H1 (cell line): ENCODE results near the gene AP1G2. TPM values are rescaled to one million over a fixed set of nuclear protein-coding genes. Genes with fewer than 3 reads are reported as not detected.

Experiments used
- KDM4A ChIP-seq: IDR thresholded peaks from one replicate; pipeline ENCODE4 v1.7.1; 2012; ENCODE audit warnings: low read depth, mild to moderate bottlenecking, moderate library complexity, low read length, inconsistent platforms; ENCODE audit not compliant: severe bottlenecking
- TAF1 ChIP-seq: IDR thresholded peaks from 2 replicates; pipeline ENCODE4 v1.6.1; 2011; ENCODE audit warnings: mild to moderate bottlenecking, low read depth, low read length
- TAF7 ChIP-seq: optimal IDR thresholded peaks from 2 replicates; pipeline ENCODE3; 2011; ENCODE audit warnings: low read depth, mild to moderate bottlenecking, inconsistent platforms, low read length, moderate library complexity, borderline replicate concordance
- TCF12 ChIP-seq: IDR thresholded peaks from 2 replicates; pipeline ENCODE4 v1.6.1; 2011; ENCODE audit warnings: low read depth, mild to moderate bottlenecking, low read length
- YY1 ChIP-seq: IDR thresholded peaks from 2 replicates; pipeline ENCODE4 v1.6.1; 2011; ENCODE audit warnings: low read depth, mild to moderate bottlenecking, low read length
- polyA plus RNA-seq, 7 experiments: library from polyadenylated mRNA; depleted of rRNA in 3 of 7; stranded (reverse) in 5 of 7; unstranded in 2 of 7; fragments of >200 nt in 5 of 7; fragments of 200-250 nt in 2 of 7; gene quantifications; 1 replicate in 5 of 7; 2 replicates in 1 of 7; 4 replicates in 1 of 7; pipeline versions ENCODE4 v1.2.1 to v1.2.3, GENCODE V29; 2011 to 2013; ENCODE audit warnings: missing spikeins in 2 of 7, mixed read lengths in 2 of 7
- total RNA-seq: library from RNA; stranded (reverse); fragmentation: NEBNext Ultra II Directional; extraction: Animal tissue kit (Norgen Biotek cat#: 25700); gene quantifications from 2 replicates; pipeline ENCODE4 v1.2.1, GENCODE V29; 2021

The AP1G2 gene
- total and polyA plus RNA-seq, 2 of the 8 experiments (the other 6 are each of a cell fraction or from before 2014, with no cell fraction given), result 70.9 to 134 TPM

GRCh38 chr14:23608454-23608853 lies 40.9 kb upstream of the AP1G2 start (continued):
- TF ChIP-seq TAF1 (no peak), YY1 (no peak), KDM4A (no peak), TAF7 (no peak), TCF12 (no peak)
